Endothelial cell of umbilical vein (primary cell): ENCODE measurements around the gene ABCA2.

Experiments
- EZH2 ChIP-seq: IDR thresholded peaks from 2 replicates; pipeline ENCODE4 v1.6.1; 2012; ENCODE audit warnings: borderline replicate concordance, low read depth, mild to moderate bottlenecking, moderate library complexity, low read length, inconsistent platforms; ENCODE audit not compliant: severe bottlenecking
- FOS ChIP-seq: IDR thresholded peaks from 2 replicates; pipeline ENCODE4 v1.6.1; 2011; ENCODE audit warnings: mild to moderate bottlenecking, low read length, moderate library complexity, borderline replicate concordance; ENCODE audit not compliant: insufficient read depth
- GATA2 ChIP-seq: IDR thresholded peaks from 2 replicates; pipeline ENCODE4 v1.7.0; 2011; ENCODE audit warnings: low read depth, mild to moderate bottlenecking, moderate library complexity, mixed read lengths, low read length; ENCODE audit not compliant: insufficient read length, insufficient read depth
- JUN ChIP-seq: IDR thresholded peaks from 2 replicates; pipeline ENCODE4 v1.6.1; 2011; ENCODE audit warnings: borderline replicate concordance, low read depth; ENCODE audit not compliant: insufficient read length, insufficient read depth
- MYC ChIP-seq: IDR thresholded peaks from one replicate; pipeline ENCODE4 v1.6.1; 2011; ENCODE audit warnings: mild to moderate bottlenecking, low read depth, low read length
- POLR2A ChIP-seq: IDR thresholded peaks from 2 replicates; pipeline ENCODE4 v1.6.1; 2012; ENCODE audit warnings: low read depth, mild to moderate bottlenecking, control low read depth, low read length
- POLR2AphosphoS5 ChIP-seq: IDR thresholded peaks from 2 replicates; pipeline ENCODE4 v1.6.1; 2012; ENCODE audit warnings: low read depth, mild to moderate bottlenecking, control low read depth, low read length, moderate library complexity; ENCODE audit not compliant: insufficient read depth
- TF ChIP-seq, protein P1 (sequence below), 2 donors: IDR thresholded peaks; 1 replicate in 1 of 2; 2 replicates in 1 of 2; pipeline ENCODE4 v1.5.1; 2011; ENCODE audit warnings: low read length in 2 of 2, mild to moderate bottlenecking in 2 of 2, moderate library complexity in 2 of 2, control low read depth in 1 of 2, inconsistent platforms in 1 of 2, low read depth in 1 of 2; ENCODE audit not compliant: insufficient read depth in 1 of 2; ENCODE audit errors: extremely low read depth in 1 of 2
- TF ChIP-seq, protein P2 (sequence below): IDR thresholded peaks from 2 replicates; pipeline ENCODE4 v1.6.1; 2011; ENCODE audit not compliant: insufficient read depth, insufficient read length

DNA sequence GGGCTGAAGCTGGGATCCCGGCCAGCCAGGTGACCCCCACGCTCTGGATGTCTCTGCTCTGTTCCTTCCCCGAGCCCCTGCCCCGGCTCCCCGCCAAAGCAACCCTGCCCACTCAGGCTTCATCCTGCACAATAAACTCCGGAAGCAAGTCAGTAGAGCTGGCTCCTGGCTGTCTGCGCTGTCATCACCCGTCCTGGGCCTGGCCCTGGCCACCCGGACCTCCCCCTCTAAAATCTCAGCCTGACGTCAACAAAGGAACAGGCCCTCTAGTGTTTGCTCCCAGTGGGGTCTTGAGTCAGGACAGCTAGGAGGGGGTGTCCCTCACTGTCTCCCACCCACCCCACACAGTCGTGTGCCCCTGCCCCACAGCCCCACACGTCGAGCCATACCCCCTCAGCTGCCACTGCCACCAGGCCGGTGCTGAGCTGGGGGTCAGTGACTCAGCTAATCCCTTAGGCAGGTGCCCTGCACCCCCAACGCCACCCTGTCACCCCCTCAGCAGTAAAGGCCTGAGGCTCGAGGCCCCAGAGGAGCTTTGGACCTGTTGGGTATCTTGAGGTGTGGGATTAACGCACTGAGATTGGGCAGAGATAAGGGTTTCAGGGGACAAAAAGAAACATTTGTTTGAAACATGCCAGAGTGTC lies 46.3 kb downstream of the ABCA2 start:
- TF ChIP-seq EZH2 = no peak
- TF ChIP-seq, protein P1, sequence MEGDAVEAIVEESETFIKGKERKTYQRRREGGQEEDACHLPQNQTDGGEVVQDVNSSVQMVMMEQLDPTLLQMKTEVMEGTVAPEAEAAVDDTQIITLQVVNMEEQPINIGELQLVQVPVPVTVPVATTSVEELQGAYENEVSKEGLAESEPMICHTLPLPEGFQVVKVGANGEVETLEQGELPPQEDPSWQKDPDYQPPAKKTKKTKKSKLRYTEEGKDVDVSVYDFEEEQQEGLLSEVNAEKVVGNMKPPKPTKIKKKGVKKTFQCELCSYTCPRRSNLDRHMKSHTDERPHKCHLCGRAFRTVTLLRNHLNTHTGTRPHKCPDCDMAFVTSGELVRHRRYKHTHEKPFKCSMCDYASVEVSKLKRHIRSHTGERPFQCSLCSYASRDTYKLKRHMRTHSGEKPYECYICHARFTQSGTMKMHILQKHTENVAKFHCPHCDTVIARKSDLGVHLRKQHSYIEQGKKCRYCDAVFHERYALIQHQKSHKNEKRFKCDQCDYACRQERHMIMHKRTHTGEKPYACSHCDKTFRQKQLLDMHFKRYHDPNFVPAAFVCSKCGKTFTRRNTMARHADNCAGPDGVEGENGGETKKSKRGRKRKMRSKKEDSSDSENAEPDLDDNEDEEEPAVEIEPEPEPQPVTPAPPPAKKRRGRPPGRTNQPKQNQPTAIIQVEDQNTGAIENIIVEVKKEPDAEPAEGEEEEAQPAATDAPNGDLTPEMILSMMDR (IDR thresholded peaks at IDR 0.05; ENCODE audit: extremely low read depth in 1 of 2, insufficient read depth in 1 of 2, low read depth in 1 of 2, low read length in 2 of 2) = no peak
- no peak for TF ChIP-seq POLR2A
- no peak for TF ChIP-seq MYC
- no peak for TF ChIP-seq FOS
- TF ChIP-seq GATA2 = peak; percentile 66
- no peak for TF ChIP-seq POLR2AphosphoS5
- TF ChIP-seq, protein P2, sequence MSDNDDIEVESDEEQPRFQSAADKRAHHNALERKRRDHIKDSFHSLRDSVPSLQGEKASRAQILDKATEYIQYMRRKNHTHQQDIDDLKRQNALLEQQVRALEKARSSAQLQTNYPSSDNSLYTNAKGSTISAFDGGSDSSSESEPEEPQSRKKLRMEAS = no peak
- no peak for TF ChIP-seq JUN
